Mesangial cell (primary cell): ENCODE data around the gene TRIM15. TPM values are rescaled to one million over a fixed set of nuclear protein-coding genes. Genes with fewer than 3 reads are reported as not detected.

Source experiments
- total RNA-seq: library from RNA; depleted of rRNA; stranded (reverse); fragments of >200 nt; gene quantifications from 2 replicates; pipeline ENCODE4 v1.2.3, GENCODE V29; 2015

The TRIM15 gene
- not detected in 2 replicates for total RNA-seq

GRCh38 chr6:30163090-30163917 lies at the start of gene TRIM15:
TSS of gene TRIM15 (plus strand) at chr6:30163546. CDS start at chr6:30163685, 139 bp downstream.

GRCh38 chr6:30135757-30136156 lies 27.6 kb upstream of the TRIM15 start, which contains the start of gene TRIM40:
TSS of gene TRIM40 (plus strand) at chr6:30136140. CDS start at chr6:30137037, 897 bp downstream.

DNA sequence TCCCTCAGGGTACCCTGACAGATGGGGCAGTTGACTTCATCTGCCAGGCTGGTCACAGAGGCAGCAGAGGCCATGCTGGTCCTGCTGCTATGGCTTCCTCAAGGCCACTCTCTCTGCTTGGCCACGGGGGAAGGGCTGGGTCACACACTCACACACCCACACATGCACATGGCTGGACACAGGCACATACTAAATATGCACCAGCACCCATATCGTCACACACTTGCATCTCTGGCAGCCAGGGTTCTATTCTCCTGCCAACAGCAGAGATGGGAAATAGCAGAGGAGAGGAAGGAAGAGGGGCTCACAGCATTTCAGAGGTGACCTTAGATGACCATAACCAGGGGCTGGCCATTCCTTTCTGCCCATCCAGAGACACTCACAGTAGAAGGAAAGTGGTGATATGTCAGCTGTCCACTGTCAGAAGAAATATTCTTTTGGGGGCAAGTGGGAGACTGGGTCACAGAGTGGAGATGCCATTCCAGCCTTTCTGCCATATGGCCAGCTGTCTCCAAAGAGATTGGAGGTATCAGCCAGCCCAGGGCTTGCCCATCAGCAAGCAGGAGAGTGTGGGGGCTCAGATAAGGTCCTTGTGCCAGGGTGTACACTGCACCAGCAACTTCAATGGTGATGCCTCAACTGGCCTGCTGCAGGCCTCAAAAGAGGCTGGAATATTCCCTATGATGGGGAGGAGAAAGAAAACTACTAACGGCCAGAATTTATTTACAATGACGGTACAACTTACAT lies 2.4 kb upstream of the TRIM15 start, which contains the start of gene TRIM10:
Gene TRIM10 (minus strand): TSS at position 427 of the 747 bp plus-strand sequence. CDS start 353 bp downstream, at position 74.

DNA sequence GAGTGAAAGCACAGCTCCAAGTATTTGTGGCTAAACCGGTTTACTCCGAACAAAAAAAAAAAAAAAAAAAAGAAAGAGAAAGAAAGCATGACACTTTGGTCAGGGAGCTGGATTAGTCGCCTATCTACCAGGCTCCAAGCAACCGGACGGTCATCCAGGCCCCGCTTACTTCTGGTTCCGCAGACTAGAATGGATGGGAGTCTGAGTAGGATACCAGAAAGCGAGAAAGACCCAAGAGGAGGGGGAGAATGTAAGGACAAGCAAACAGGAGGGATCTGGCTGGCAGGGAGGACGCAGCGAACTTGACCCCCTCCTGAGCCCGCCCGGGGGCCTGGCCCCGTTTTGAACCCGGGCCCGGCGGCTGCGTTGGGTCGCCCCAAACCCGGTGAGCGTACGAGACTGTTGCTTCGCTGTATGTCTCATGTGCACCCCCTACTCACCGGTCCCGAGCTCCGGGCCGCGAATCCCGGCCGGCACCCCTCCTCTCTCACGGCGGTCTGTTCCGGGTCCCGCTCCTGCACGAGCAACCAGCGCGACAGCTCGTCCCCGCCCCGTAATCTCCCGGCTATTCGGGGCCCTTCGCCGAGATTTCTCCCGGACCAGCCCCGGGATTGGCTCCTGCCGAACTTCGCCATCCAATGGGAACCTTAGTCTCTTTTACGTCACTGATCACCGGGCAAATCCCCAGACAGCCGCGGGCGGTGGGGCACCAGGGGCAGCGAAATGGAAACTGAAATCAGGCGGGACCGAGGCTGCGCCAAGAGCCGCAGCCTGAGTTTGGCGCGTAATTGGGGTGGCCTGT lies 49.7 kb downstream of the TRIM15 start, which contains the start of gene TRIM26:
Gene TRIM26 (minus strand): TSS at position 542 of the 802 bp plus-strand sequence. CDS start 14,303 bp downstream, outside the sequence.

Other genes with a start within 250 kb of the TRIM15 start
- 466 and 502 TPM in 2 replicates for gene HLA-A, start 221.0 kb upstream of the TRIM15 start, total RNA-seq
- gene POLR1H, start 102.3 kb upstream of the TRIM15 start, total RNA-seq, result 21.7 and 25.6 TPM in 2 replicates
- 35.2 and 38.1 TPM in 2 replicates for gene PPP1R11, start 96.3 kb upstream of the TRIM15 start, total RNA-seq
- not detected in 2 replicates for gene RNF39, start 87.8 kb upstream of the TRIM15 start, total RNA-seq
- not detected in 2 replicates for gene TRIM31, start 50.5 kb upstream of the TRIM15 start, total RNA-seq
- gene TRIM40, start 27.4 kb upstream of the TRIM15 start, total RNA-seq, result not detected in 2 replicates
- not detected in 2 replicates for gene TRIM10, start 2.3 kb upstream of the TRIM15 start, total RNA-seq
- 23.5 and 27.5 TPM in 2 replicates for gene TRIM26, start 49.9 kb downstream of the TRIM15 start, total RNA-seq
- gene TRIM39, start 163.4 kb downstream of the TRIM15 start, total RNA-seq, result 6.0 and 12.3 TPM in 2 replicates
- gene RPP21, start 181.6 kb downstream of the TRIM15 start, total RNA-seq, result 108 and 135 TPM in 2 replicates